BLaER1 (cell line): ENCODE measurements around the gene MOGAT2.

Source experiments
- H3K27ac ChIP-seq: shearing (Covaris generic); formaldehyde crosslinking; 2 replicates; pipeline ENCODE4 v1.8.1; 2022
- H3K27me3 ChIP-seq: shearing (Covaris generic); formaldehyde crosslinking; 2 replicates; pipeline ENCODE4 v1.8.1; 2022
- H3K36me3 ChIP-seq: shearing (Covaris generic); formaldehyde crosslinking; 2 replicates; pipeline ENCODE4 v1.8.1; 2022
- H3K4me1 ChIP-seq: shearing (Covaris generic); formaldehyde crosslinking; 2 replicates; pipeline ENCODE4 v1.8.1; 2022
- H3K4me2 ChIP-seq: shearing (Covaris generic); formaldehyde crosslinking; 2 replicates; pipeline ENCODE4 v1.8.1; 2022
- H3K4me3 ChIP-seq: shearing (Covaris generic); formaldehyde crosslinking; 2 replicates; pipeline ENCODE4 v1.8.1; 2022
- H3K9ac ChIP-seq: shearing (Covaris generic); formaldehyde crosslinking; 2 replicates; pipeline ENCODE4 v1.8.1; 2022
- H3K9me3 ChIP-seq: shearing (Covaris generic); formaldehyde crosslinking; 2 replicates; pipeline ENCODE4 v1.8.1; 2022
- H4K20me1 ChIP-seq: shearing (Covaris generic); formaldehyde crosslinking; 2 replicates; pipeline ENCODE4 v1.8.1; 2022
- Cebpa-rat ChIP-seq: shearing (Covaris generic); IDR thresholded peaks from 2 replicates; pipeline ENCODE4 v1.8.1; 2022

MOGAT2 gene

DNA sequence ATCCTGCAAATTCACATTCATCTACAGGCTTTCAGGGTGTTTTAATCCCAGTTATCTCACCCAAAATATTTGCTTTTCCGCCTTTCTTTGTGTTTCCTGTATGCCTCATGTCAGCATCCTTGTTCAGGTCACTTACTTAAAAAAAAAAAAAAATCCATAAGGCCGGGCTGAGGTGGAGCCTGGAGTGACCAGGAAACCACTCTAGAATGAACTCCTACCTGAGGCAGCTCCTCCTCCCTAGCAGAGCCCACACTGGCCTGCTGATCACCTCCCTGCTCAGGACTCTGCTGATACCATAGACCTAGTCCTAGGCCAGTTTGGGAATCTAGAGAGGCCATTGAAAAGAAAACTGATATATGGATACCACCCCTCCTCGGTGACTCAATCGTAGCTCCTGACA lies 42.2 kb downstream of the MOGAT2 start:
- no peak for TF ChIP-seq Cebpa-rat

GRCh38 chr11:75760243-75760642 lies 42.6 kb downstream of the MOGAT2 start:
- no peak for TF ChIP-seq Cebpa-rat
- no peaks in the 10 kb centered on the region for H3K4me1 ChIP-seq
- no peak overlapping the region for H3K4me3 ChIP-seq
- H3K27me3 ChIP-seq, result no peaks in the 10 kb centered on the region
- H3K4me2 ChIP-seq, result no peak overlapping the region
- H3K27ac ChIP-seq, result no peak overlapping the region
- H3K36me3 ChIP-seq, result no peaks in the 10 kb centered on the region
- no peaks in the 10 kb centered on the region for H4K20me1 ChIP-seq
- no peak overlapping the region for H3K9ac ChIP-seq
- no peaks in the 10 kb centered on the region for H3K9me3 ChIP-seq

More for the DNA sequence above, 42.2 kb downstream of the MOGAT2 start:
- Histone ChIP-seq H3K4me2 (no peak overlapping the region), H3K36me3 (no peaks in the 10 kb centered on the region), H3K27me3 (no peaks in the 10 kb centered on the region), H3K27ac (no peak overlapping the region), H3K9ac (no peak overlapping the region), H3K9me3 (no peaks in the 10 kb centered on the region), H3K4me1 (no peaks in the 10 kb centered on the region), H4K20me1 (no peaks in the 10 kb centered on the region), H3K4me3 (no peak overlapping the region)

- no peak overlapping the region for H3K27ac ChIP-seq
Observed at GRCh38 chr11:75760710-75761493, 43.3 kb downstream of the MOGAT2 start.

DNA sequence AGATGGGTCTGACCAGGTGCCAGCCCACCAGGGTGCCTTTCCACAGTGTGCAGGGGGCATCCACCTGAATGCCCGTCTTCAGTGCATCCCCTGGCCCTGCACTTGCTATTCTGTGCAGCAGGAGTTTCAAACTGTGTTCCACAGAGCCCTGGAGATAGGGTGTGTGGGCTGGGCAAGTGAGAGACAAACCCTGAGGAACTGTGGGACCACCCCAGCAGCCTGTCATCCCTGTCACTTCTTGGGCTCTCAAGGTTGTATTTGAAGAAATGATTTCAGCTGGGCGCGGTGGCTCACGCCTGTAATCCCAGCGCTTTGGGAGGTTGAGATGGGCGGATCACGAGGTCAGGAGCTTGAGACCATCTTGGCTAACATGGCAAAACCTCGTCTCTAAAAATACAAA lies 44.5 kb downstream of the MOGAT2 start:
- H3K9ac ChIP-seq, result no peak overlapping the region
- no peaks in the 10 kb centered on the region for H3K9me3 ChIP-seq
- no peak overlapping the region for H3K4me3 ChIP-seq
- H4K20me1 ChIP-seq, result no peaks in the 10 kb centered on the region
- H3K27me3 ChIP-seq, result 0 out of 2 replicates have a peak, but pooled peaks cover 2% of the 10 kb centered on the region
- H3K4me2 ChIP-seq, result no peak overlapping the region
- H3K27ac ChIP-seq, result no peak overlapping the region
- no peak for TF ChIP-seq Cebpa-rat
- no peaks in the 10 kb centered on the region for H3K36me3 ChIP-seq
- H3K4me1 ChIP-seq, result no peaks in the 10 kb centered on the region

More at GRCh38 chr11:75760710-75761493, 43.3 kb downstream of the MOGAT2 start:
- Histone ChIP-seq H4K20me1 (no peaks in the 10 kb centered on the region), H3K9me3 (no peaks in the 10 kb centered on the region), H3K4me3 (no peak overlapping the region), H3K9ac (no peak overlapping the region), H3K36me3 (no peaks in the 10 kb centered on the region), H3K4me2 (no peak overlapping the region), H3K4me1 (no peaks in the 10 kb centered on the region), H3K27me3 (no peaks in the 10 kb centered on the region)
- TF ChIP-seq Cebpa-rat, result no peak

- Histone ChIP-seq H3K9ac (no peak overlapping the region), H3K4me1 (peaks cover under 1% of the 10 kb centered on the region; the same call in 1 of the 2 replicates), H3K27ac (no peak overlapping the region), H4K20me1 (no peaks in the 10 kb centered on the region), H3K4me2 (no peak overlapping the region), H3K36me3 (no peaks in the 10 kb centered on the region), H3K27me3 (peaks cover 9% of the 10 kb centered on the region), H3K9me3 (no peaks in the 10 kb centered on the region), H3K4me3 (no peak overlapping the region)
- TF ChIP-seq Cebpa-rat, result no peak
Observed at GRCh38 chr11:75762885-75763284, 45.2 kb downstream of the MOGAT2 start.

GRCh38 chr11:75763846-75764245 lies 46.2 kb downstream of the MOGAT2 start:
- Histone ChIP-seq H3K27ac (no peak overlapping the region), H4K20me1 (no peaks in the 10 kb centered on the region), H3K4me1 (peaks cover 10% of the 10 kb centered on the region), H3K9ac (no peak overlapping the region), H3K4me2 (no peak overlapping the region), H3K4me3 (no peak overlapping the region), H3K36me3 (no peaks in the 10 kb centered on the region), H3K27me3 (peaks cover 19% of the 10 kb centered on the region), H3K9me3 (peaks cover 3% of the 10 kb centered on the region; the same call in 1 of the 2 replicates)
- no peak for TF ChIP-seq Cebpa-rat

DNA sequence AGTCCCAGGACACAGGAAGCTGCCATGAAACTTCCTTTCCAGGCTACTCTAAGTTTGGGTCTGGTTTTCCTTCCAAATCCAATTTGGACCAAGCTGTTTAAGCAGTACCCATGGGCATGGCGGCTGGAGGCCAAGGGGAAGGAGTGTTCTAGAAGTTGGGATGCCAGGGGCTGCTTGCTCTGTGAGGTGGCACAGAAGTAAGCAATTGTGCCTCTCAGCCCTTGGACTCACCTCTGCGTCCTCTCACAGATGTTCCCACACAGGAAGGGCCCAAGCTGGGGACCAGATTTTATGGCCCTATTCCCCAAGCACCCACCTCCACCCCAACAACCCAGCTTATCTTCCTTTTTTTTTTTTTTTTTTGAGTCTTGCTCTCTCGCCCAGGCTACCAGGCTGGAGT lies 47.5 kb downstream of the MOGAT2 start:
- Histone ChIP-seq H3K27me3 (peaks cover 31% of the 10 kb centered on the region), H3K9me3 (peaks cover 5% of the 10 kb centered on the region; the same call in 1 of the 2 replicates), H3K4me3 (no peak overlapping the region), H3K4me2 (no peak overlapping the region), H3K9ac (no peak overlapping the region), H3K36me3 (no peaks in the 10 kb centered on the region), H3K27ac (no peak overlapping the region), H3K4me1 (peaks cover 13% of the 10 kb centered on the region), H4K20me1 (no peaks in the 10 kb centered on the region)
- no peak for TF ChIP-seq Cebpa-rat

DNA sequence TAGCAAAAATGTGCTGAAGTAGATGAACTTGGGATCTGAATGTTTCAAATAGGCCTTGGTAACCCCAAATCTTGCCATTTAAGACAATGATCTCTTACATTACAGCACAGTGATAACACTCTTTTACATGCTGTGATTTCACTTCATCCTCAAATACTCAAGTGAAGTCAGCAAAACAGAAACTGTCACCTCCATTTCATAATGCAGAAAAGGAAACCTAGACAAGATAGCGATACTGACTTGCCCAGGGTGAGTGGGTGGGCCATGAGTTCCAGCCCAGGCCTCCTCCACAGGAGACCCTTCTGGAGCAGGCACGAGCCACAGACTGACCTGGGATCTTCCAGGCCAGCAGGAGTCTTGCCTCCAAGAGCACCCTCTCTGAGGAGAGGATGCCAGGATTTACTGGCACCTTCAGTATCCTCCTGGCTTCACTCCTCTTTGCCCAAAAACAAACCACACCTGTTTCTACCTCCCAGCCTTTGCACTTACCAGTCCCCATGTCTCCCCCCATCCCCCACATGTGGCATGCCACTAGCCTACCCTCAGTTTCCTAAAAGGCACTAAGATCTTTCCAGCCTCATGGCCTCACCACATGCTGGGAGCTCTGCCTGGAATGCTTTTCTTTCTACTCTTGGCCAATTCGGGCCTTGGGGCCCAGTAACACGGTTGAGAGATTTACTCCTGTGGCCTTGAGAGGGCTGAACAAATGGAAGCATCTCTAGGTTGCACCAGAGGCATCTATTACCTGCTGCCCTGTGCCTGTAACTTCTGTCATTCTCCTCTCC lies 49.0 kb downstream of the MOGAT2 start:
- H3K27me3 ChIP-seq, result peaks cover 39% of the 10 kb centered on the region
- TF ChIP-seq Cebpa-rat, result no peak
- no peaks in the 10 kb centered on the region for H4K20me1 ChIP-seq
- H3K4me2 ChIP-seq, result no peak overlapping the region
- no peak overlapping the region for H3K9ac ChIP-seq
- H3K9me3 ChIP-seq, result peaks cover 5% of the 10 kb centered on the region; the same call in 1 of the 2 replicates
- H3K36me3 ChIP-seq, result no peaks in the 10 kb centered on the region
- no peak overlapping the region for H3K4me3 ChIP-seq
- H3K27ac ChIP-seq, result no peak overlapping the region
- peaks cover 13% of the 10 kb centered on the region for H3K4me1 ChIP-seq

GRCh38 chr11:75767228-75767572 lies 49.6 kb downstream of the MOGAT2 start:
- Histone ChIP-seq H3K36me3 (no peaks in the 10 kb centered on the region), H4K20me1 (no peaks in the 10 kb centered on the region), H3K27ac (no peak overlapping the region), H3K9me3 (peaks cover 5% of the 10 kb centered on the region; the same call in 1 of the 2 replicates), H3K9ac (no peak overlapping the region), H3K4me2 (no peak overlapping the region), H3K4me3 (no peak overlapping the region), H3K4me1 (peaks cover 13% of the 10 kb centered on the region), H3K27me3 (peaks cover 39% of the 10 kb centered on the region)
- TF ChIP-seq Cebpa-rat, result no peak

- Histone ChIP-seq H3K27me3 (peaks cover 39% of the 10 kb centered on the region), H3K9ac (no peak overlapping the region), H3K4me2 (peak overlapping the region; percentile 78), H3K4me3 (peak overlapping the region; percentile 59; the same call in 1 of the 2 replicates), H3K36me3 (no peaks in the 10 kb centered on the region), H3K4me1 (peaks cover 13% of the 10 kb centered on the region), H3K9me3 (peaks cover 5% of the 10 kb centered on the region; the same call in 1 of the 2 replicates), H3K27ac (no peak overlapping the region), H4K20me1 (no peaks in the 10 kb centered on the region)
- TF ChIP-seq Cebpa-rat, result no peak
Observed at GRCh38 chr11:75767793-75768111, 50.1 kb downstream of the MOGAT2 start.
